Head of caudate nucleus (tissue), 42 donors: Measurements from ENCODE around the gene TOR1AIP2.
"Not testable (repeated sequence)": the region's sequence is repeated elsewhere in the genome, so short reads cannot be mapped to it uniquely, and the experiment has no call there.

Experiments
- DNase-seq, 42 donors: peaks; one replicate each; pipeline versions ENCODE4 v3.0.0 to v3.0.0-alpha.2; 2020 to 2021; ENCODE audit warnings: mixed read lengths in 7 of 42
- intact Hi-C: fragments of 100-400 bp; cut with DNase I; formaldehyde crosslinking; loops from one replicate; pipeline ENCODE4 v1.15.0; 2022

TOR1AIP2 gene

GRCh38 chr1:179813626-179814545, 63.7 kb downstream of the TOR1AIP2 start:
- intact Hi-C loops: loop anchor here (2.0 kb wide), 1 partner anchor 107 kb away; no protein-coding TSS in a partner anchor

GRCh38 chr1:179812501-179813292, 64.9 kb downstream of the TOR1AIP2 start:
- intact Hi-C loops: no loop called here

More at GRCh38 chr1:179813626-179814545, 63.7 kb downstream of the TOR1AIP2 start:
- DNase-seq: peak in 1 of 42 donors; percentile 14

GRCh38 chr1:179810367-179810715, 67.3 kb downstream of the TOR1AIP2 start:
- peak in 1 of 42 donors; percentile 3 for DNase-seq
- intact Hi-C loops: no loop called here

More at GRCh38 chr1:179812501-179813292, 64.9 kb downstream of the TOR1AIP2 start:
- DNase-seq: no peak

- intact Hi-C loops: no loop called here
- DNase-seq: peak; percentile 34 to 88 (median 74)
Measured at GRCh38 chr1:179809506-179810366, 67.9 kb downstream of the TOR1AIP2 start.

GRCh38 chr1:179808503-179808902, 69.1 kb downstream of the TOR1AIP2 start:
- intact Hi-C loops: no loop called here
- DNase-seq: no peak

GRCh38 chr1:179807691-179808485, 69.7 kb downstream of the TOR1AIP2 start:
- intact Hi-C loops: no loop called here

GRCh38 chr1:179807291-179807690, 70.3 kb downstream of the TOR1AIP2 start:
- DNase-seq: no peak
- intact Hi-C loops: no loop called here

More at GRCh38 chr1:179807691-179808485, 69.7 kb downstream of the TOR1AIP2 start:
- DNase-seq: no peak

- intact Hi-C loops: no loop called here
- DNase-seq: no peak
Measured at GRCh38 chr1:179806333-179806732, 71.3 kb downstream of the TOR1AIP2 start.

GRCh38 chr1:179805291-179806195, 72.1 kb downstream of the TOR1AIP2 start:
- intact Hi-C loops: no loop called here
- DNase-seq: no peak

GRCh38 chr1:179804417-179804816, 73.2 kb downstream of the TOR1AIP2 start:
- intact Hi-C loops, DNase-seq: not testable (repeated sequence)

GRCh38 chr1:179803918-179804317, 73.7 kb downstream of the TOR1AIP2 start:
- DNase-seq: no peak
- intact Hi-C loops: no loop called here

GRCh38 chr1:179803104-179803503, 74.5 kb downstream of the TOR1AIP2 start:
- intact Hi-C loops: no loop called here
- no peak for DNase-seq

GRCh38 chr1:179800481-179800880, 77.1 kb downstream of the TOR1AIP2 start:
- intact Hi-C loops: no loop called here
- DNase-seq: no peak

GRCh38 chr1:179798864-179799516, 78.6 kb downstream of the TOR1AIP2 start:
- intact Hi-C loops: no loop called here
- DNase-seq: no peak

GRCh38 chr1:179798213-179798863, 79.3 kb downstream of the TOR1AIP2 start:
- DNase-seq: no peak
- intact Hi-C loops: no loop called here

- no peak for DNase-seq
- intact Hi-C loops: no loop called here
Measured at GRCh38 chr1:179794669-179795068, 82.9 kb downstream of the TOR1AIP2 start.
